ENCODE measurements around the gene RRP9. TPM values are rescaled to one million over a fixed set of nuclear protein-coding genes. Genes with fewer than 3 reads are reported as not detected.

The RRP9 gene
- total and polyA plus RNA-seq, 2 donors (not counting 3 experiments of a cell fraction or from before 2014, with no cell fraction given), result 26.0 to 30.1 TPM

- no peak overlapping the region for H3K27ac ChIP-seq (ENCODE audit: insufficient read depth, low read depth, low read length)
- H3K27me3 ChIP-seq (ENCODE audit: control insufficient read depth in 2 of 2, insufficient read depth in 2 of 2, low read length in 2 of 2), result peaks cover 2 to 5% of the 10 kb centered on the region in 2 experiments
- FAIRE-seq, result no peak
These were observed 7.4 kb upstream of the RRP9 start for GRCh38 chr3:51949121-51949520.

More at GRCh38 chr3:51949121-51949520, 7.4 kb upstream of the RRP9 start:
- ChIA-PET POLR2A (no interaction called here), CTCF (no interaction called here)
- Histone ChIP-seq H3K9ac (replicated peaks; ENCODE audit: extremely low read depth, insufficient read depth, low read length) (no peak overlapping the region), H3K9me3 (replicated peaks; ENCODE audit: control insufficient read depth, insufficient read depth, low read length) (no peaks in the 10 kb centered on the region), H2AFZ (ENCODE audit: low read depth, low read length) (no peak overlapping the region), H3K4me2 (ENCODE audit: insufficient read depth, low read length) (no peak overlapping the region), H3K4me1 (ENCODE audit: control insufficient read depth, extremely low read depth, insufficient read depth, low read length) (no peaks in the 10 kb centered on the region), H4K20me1 (replicated peaks; ENCODE audit: control insufficient read depth, extremely low read depth, insufficient read depth, low read length) (no peaks in the 10 kb centered on the region), H3K4me3 (replicated peaks in 1 of 3; ENCODE audit: insufficient read depth in 1 of 3, low read depth in 1 of 3, low read length in 3 of 3) (no peak overlapping the region), H3K36me3 (ENCODE audit: control insufficient read depth in 2 of 2, extremely low read depth in 1 of 2, insufficient read depth in 2 of 2, low read length in 2 of 2) (no peaks in the 10 kb centered on the region), H3K79me2 (ENCODE audit: control insufficient read depth, insufficient read depth, low read length) (no peaks in the 10 kb centered on the region), H3K9me1 (replicated peaks; ENCODE audit: control insufficient read depth, extremely low read depth, insufficient read depth, low read length) (no peaks in the 10 kb centered on the region)
- no peak for DNase-seq (ENCODE audit: low read depth, low spot score)
- no peak for TF ChIP-seq POLR2AphosphoS5 (IDR thresholded peaks at IDR 0.05; ENCODE audit: insufficient read depth, low read depth, low read length)
- TF ChIP-seq JUN (IDR thresholded peaks at IDR 0.05; ENCODE audit: borderline replicate concordance, insufficient read depth, insufficient read length, low read depth), result no peak
- no peak for TF ChIP-seq CTCF (IDR thresholded peaks at IDR 0.05; ENCODE audit: extremely low read depth in 1 of 2, insufficient read depth in 1 of 2, low read depth in 1 of 2, low read length in 2 of 2)
- no peak for TF ChIP-seq POLR2A (IDR thresholded peaks at IDR 0.05; ENCODE audit: low read depth, low read length)
- TF ChIP-seq MAX (IDR thresholded peaks at IDR 0.05; ENCODE audit: insufficient read depth, insufficient read length), result no peak
- no peak for TF ChIP-seq FOS (IDR thresholded peaks at IDR 0.05; ENCODE audit: borderline replicate concordance, insufficient read depth, low read length)
- TF ChIP-seq EZH2 (IDR thresholded peaks at IDR 0.05; ENCODE audit: borderline replicate concordance, low read depth, low read length, severe bottlenecking), result no peak
- no peak for TF ChIP-seq MYC (IDR thresholded peaks at IDR 0.05; ENCODE audit: low read depth, low read length)
- no peak for TF ChIP-seq GATA2 (IDR thresholded peaks at IDR 0.05; ENCODE audit: insufficient read depth, insufficient read length, low read depth, low read length)
- dilution Hi-C loops (cut with MboI; ENCODE audit: extremely low pct_ligation_motif_present, low sequenced_read_pairs), result no loop called here
- no TSS peak for BruUV-seq (replicated peaks)
- intact Hi-C loops (cut with micrococcal nuclease), result loop anchor here (10.0 kb wide), 1 partner anchor 564 kb away; the partner anchor contains the start of gene MANF

Measured in endothelial cell of umbilical vein (primary cell).